HG02870 (cell line): ENCODE measurements around the gene LARP4B.

Source experiments
- ATAC-seq: cut with Tn5 transposase; IDR thresholded peaks from one replicate; pipeline ENCODE4 v1.9.1; 2021; ENCODE audit warnings: mild to moderate bottlenecking, moderate library complexity; ENCODE audit not compliant: unreplicated experiment

The LARP4B gene

GRCh38 chr10:810351-810846 is 121.1 kb downstream of the LARP4B start:
- no peak for ATAC-seq

GRCh38 chr10:809671-810350 is 121.7 kb downstream of the LARP4B start:
- ATAC-seq: no peak

GRCh38 chr10:807958-808353 is 123.5 kb downstream of the LARP4B start:
- no peak for ATAC-seq

DNA sequence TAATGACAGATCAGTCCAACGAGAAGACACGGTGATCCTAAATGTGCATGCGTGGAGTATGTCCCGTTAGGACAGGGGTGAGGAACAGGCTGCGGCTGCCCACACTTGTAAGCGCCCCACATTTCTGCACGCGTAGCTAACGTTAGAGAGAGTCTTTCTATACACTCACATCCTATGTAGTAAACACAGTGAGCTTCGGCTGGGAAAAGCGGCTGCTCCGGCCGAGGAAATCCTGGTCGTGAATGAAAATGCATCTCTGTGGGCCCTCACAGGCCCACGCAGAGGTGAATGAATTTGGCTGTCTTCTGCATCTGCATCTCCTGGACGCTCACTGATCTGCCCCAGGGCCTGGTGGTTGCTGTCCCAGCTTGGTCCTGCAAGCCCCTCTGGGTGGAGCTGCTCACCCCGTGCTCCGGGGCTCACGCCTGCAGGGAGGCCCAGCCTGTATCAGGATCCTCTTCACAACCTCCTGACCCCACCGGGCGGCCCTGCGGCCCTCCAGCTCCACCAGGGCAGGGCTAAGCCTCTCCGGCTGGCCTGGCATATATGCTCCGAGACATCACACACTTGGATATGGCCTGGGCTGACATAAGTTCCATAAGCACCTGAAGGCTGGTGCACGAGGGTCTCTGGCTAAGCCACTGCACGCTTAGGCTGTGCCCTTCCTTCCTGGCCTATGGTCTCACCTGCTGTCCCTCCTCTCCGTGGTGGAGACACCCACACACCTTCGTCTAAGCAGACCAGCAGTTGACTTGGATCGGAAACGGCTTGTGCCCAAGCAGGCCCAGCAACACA is 124.1 kb downstream of the LARP4B start:
- no peak for ATAC-seq

- no peak for ATAC-seq
Measured at GRCh38 chr10:806451-807162, 124.9 kb downstream of the LARP4B start.

- no peak for ATAC-seq
Measured at GRCh38 chr10:805620-806305, 125.7 kb downstream of the LARP4B start.

DNA sequence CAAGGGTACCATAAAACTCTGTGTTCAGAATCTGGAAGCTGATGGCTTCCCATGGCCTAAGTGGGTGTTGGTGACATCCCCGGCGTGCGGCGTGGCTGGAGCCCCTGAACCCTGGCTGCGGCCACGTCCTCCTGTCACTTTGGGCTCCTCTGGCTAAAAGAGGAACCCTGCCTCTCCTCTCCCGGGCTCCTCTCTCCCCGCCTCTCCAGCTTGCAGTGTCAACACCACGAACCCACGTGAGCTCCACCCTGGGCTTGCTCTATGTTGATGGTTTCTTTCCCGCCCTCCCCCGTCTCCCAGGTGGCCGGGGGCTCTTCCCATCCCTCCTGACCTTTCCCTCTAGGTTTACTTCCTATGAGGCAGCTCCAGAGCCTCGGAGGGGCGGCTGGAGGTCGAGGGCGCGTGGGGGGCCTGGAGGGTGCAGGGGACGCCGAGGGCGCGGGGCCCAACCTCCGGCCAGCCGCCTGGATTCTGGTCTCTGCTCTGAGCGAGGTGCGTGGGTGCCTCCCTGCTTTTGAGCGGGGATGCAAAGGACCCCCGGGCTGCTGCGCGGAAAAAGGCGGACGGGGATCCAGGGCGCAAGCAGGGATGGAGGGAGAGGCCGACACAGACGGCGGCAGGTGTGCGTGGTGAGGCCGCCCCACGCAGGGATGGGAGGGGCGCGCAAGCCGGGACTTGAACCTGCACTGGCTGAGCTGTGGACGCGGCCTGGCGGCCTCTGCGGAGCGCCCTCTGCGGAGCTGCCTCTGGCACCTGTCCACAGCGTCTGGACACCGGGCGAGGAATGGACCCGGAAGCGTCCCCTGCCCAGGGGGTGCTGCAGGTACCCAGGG is 126.5 kb downstream of the LARP4B start:
- no peak for ATAC-seq

GRCh38 chr10:804191-804781 is 127.2 kb downstream of the LARP4B start:
- no peak for ATAC-seq

- ATAC-seq: no peak
Measured at GRCh38 chr10:803041-803741, 128.3 kb downstream of the LARP4B start.

DNA sequence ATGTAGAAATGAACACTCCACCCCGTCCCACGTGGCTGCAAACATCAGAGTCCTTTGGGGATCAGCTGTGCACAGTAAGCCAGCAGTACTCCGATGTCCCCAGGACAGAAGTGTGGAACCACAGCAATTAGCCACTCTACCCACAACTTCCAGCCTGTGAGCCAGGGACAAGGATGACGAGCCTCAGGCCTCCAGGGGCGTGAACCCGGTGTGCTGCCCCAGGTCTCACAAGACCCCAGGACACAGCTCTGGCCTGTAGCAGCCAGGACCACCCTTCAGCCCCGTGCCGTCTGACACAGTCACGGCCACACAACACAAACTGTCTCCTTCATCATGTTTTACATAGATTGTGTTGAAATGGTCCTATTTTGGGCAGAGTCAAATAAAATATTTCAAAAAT is 129.0 kb downstream of the LARP4B start:
- ATAC-seq: no peak

GRCh38 chr10:797179-797578 is 134.3 kb downstream of the LARP4B start:
- no peak for ATAC-seq

DNA sequence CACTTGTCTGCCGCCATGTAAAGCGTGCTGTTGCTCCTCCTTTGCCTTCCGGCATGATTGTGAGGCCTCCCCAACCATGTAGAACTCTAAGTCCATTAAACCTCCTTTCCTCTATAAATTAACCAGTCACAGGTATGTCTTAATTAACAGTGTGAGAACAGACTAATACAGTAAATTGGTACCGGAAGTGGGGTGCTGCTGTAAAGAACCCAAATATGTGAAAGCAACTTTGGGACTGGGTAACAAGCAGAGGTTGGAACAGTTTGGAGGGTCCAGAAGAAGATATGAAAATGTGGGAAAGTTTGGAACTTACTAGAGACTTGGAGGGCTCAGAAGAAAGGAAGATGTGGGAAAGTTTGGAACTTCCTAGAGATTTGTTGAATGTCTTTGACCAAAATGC is 135.3 kb downstream of the LARP4B start:
- no peak for ATAC-seq

DNA sequence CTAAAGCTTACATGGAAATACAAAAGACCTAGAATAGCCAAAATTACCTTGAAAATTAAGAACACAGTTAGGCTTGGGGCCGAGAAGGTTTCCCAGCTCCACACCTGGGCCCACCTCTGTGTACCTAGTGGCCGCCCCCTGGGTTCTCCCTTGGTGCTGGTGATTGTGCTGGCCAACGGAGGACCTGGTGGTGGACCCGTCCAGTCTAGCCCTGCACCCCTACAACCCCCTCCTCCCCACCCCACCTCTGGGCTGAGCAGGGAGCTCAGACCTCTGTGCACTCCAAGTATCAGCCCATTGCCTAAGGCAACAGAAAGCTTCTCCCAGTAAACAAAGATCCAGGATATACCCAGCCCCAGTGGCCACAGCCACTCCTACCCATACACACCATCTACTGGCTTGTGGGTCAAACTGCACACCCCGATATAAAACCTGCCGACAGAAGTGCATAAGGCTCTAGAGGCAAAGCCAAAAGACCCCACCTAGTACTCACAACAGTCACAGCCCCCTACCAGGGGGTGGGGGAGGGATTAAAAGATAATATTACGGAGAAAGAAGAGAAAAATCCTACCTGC is 137.0 kb downstream of the LARP4B start:
- no peak for ATAC-seq

DNA sequence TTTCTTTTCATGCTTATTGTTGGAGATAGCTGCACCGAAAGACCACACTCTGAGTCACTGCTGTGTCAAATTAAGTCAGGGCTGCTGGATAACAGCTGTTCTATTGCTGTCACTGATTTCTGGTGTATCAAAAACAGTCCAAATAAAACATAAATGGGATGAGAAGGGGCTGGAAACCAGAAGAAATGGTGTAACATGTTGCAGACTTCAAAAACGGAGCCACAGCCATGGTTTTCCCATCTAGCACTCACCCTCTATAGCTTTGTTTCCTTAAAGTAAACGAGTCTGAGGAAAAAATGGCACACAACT is 138.8 kb downstream of the LARP4B start:
- no peak for ATAC-seq

GRCh38 chr10:792083-792791 is 139.3 kb downstream of the LARP4B start:
- no peak for ATAC-seq

- no peak for ATAC-seq
Measured at GRCh38 chr10:791639-792038, 139.9 kb downstream of the LARP4B start.

GRCh38 chr10:790821-791551 is 140.5 kb downstream of the LARP4B start:
- ATAC-seq: no peak
